IPS DF 6.9 (cell line): Measurements from ENCODE around the gene KCND3.

Experiments used
- DNase-seq: peaks from one replicate; pipeline ENCODE4 v3.0.0-alpha.2; 2013; ENCODE audit warnings: low read depth, low spot score
- H3K27ac ChIP-seq: one replicate; pipeline ENCODE4 v1.5.1; 2013; ENCODE audit warnings: low read length, control low read depth
- H3K27me3 ChIP-seq: 2 replicates; pipeline ENCODE4 v1.6.1; 2013; ENCODE audit warnings: mild to moderate bottlenecking, low read length; ENCODE audit not compliant: control insufficient read depth, insufficient read depth
- H3K36me3 ChIP-seq: 2 replicates; pipeline ENCODE4 v1.6.1; 2013; ENCODE audit warnings: low read length; ENCODE audit not compliant: control insufficient read depth, insufficient read depth
- H3K4me1 ChIP-seq: 2 replicates; pipeline ENCODE4 v1.6.1; 2013; ENCODE audit warnings: low read length; ENCODE audit not compliant: control insufficient read depth, insufficient read depth
- H3K4me3 ChIP-seq: 2 replicates; pipeline ENCODE4 v1.5.1; 2013; ENCODE audit warnings: mild to moderate bottlenecking, low read length
- H3K9me3 ChIP-seq: 2 replicates; pipeline ENCODE4 v1.6.1; 2013; ENCODE audit warnings: low read length, inconsistent platforms; ENCODE audit not compliant: control insufficient read depth, insufficient read depth
- WGBS: extraction: QIAGEN DNeasy Blood & Tissue Kit; methylation state at CpG from one replicate; pipeline ENCODE4 v1.1.7; 2013; ENCODE audit warnings: mixed read lengths, missing lambda C conversion rate; ENCODE audit not compliant: insufficient read length, insufficient coverage; 5-methylcytosine and 5-hydroxymethylcytosine counted together

Gene KCND3

DNA sequence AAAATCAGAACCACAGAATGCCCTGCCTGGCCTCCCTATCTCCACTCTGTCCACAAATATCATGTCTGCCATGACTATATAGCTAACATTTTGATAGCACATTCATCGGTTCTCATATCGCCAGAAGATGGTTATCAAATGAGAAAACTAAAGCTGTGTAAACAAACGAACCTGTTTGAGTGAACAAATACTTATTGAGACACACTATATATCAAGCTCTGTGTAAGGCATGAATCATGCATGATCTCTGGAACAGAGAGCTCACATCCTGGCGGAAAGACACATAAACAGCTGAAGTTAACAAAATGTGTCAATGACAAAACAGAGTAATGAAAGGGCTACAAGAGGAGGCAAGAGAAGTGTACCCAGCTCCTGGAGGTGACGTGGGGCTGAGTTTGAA lies 13.1 kb downstream of the KCND3 start:
- no CpG with 5 or more reads among the region's 5 CpGs for WGBS
- Histone ChIP-seq H3K9me3 (no peaks in the 10 kb centered on the region), H3K27me3 (no peaks in the 10 kb centered on the region; the same call in 1 of the 2 replicates), H3K27ac (no peak overlapping the region), H3K4me1 (no peaks in the 10 kb centered on the region; the same call in 1 of the 2 replicates), H3K36me3 (no peaks in the 10 kb centered on the region), H3K4me3 (no peak overlapping the region)
- DNase-seq = no peak

DNA sequence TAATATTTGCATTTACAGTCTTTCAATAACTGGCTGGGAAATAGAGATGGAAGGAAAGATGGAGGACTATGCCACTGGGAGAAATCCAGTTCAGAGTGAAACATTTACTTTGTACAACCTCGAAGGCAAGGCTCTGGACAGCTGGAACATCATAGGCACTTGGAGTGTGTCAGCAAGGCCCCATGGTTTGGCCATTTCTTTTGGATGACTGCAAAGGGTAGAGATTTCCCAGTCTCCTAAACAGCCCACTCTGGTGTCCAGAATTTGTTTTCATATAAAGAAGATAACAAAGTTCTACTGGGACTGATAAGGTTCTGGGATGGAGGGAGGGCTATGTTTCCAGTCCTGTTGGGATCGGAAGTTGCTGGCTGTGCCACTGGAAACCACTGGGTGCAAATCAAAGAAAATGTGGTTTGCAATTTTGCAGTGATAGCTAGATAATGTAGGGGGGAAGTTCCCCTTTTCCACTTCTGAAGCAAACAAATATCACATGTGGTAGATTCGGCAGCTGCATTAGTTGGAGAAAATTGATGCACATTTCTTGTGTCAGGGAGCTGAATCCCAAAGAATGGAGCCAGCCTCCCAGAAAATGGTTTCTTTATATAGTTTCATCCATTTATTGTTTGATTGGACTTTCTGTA lies 16.2 kb downstream of the KCND3 start:
- DNase-seq = no peak
- no CpG with 5 or more reads among the region's 3 CpGs for WGBS
- H3K4me1 ChIP-seq = no peaks in the 10 kb centered on the region
- H3K4me3 ChIP-seq = no peak overlapping the region
- no peak overlapping the region for H3K27ac ChIP-seq
- no peaks in the 10 kb centered on the region for H3K36me3 ChIP-seq
- no peaks in the 10 kb centered on the region; the same call in 1 of the 2 replicates for H3K27me3 ChIP-seq
- H3K9me3 ChIP-seq = no peaks in the 10 kb centered on the region

DNA sequence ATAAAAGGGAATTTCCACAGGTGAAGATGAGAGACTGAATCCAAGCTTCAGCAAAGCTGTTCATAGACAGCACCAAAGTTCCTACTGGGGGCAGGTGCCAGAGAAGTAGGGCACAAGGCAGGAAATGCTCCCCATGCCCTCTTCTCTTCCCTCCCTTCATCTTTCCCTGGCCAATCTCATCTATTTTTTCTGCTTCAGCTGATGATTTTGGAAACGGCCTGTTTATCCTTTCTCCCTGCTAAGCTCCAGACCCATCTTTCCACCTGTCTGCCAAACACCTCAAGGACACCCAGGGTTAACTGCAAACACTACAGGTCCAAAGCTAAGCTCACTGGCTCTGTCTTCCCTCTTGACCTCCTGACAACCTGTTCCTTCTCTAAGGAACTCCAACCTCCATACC lies 18.1 kb downstream of the KCND3 start:
- H3K36me3 ChIP-seq = no peaks in the 10 kb centered on the region
- no peaks in the 10 kb centered on the region for H3K4me1 ChIP-seq
- H3K4me3 ChIP-seq = no peak overlapping the region
- no peaks in the 10 kb centered on the region for H3K9me3 ChIP-seq
- no peak overlapping the region for H3K27ac ChIP-seq
- no peak for DNase-seq
- no CpG with 5 or more reads among the region's 1 CpG for WGBS
- H3K27me3 ChIP-seq = no peaks in the 10 kb centered on the region

DNA sequence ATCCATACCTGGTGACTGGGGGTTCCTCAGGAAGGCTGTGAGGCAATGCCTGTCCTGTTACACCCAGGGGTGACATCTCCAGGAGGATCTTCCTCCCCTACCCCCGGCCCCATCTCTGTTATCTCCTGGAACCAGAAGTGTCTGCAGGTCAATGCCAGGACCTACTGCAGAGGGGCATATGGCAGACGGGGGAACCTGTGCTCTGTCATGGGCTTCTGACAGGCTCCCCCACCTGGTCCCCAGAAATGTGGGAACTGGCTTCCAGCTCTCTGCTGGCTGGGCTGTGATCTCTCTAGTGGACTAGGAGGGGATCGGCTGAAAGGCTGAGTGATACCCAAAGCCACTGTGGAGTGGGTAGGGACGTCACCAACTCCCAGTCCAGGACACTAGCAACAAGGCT lies 21.0 kb downstream of the KCND3 start:
- Histone ChIP-seq H3K27ac (no peak overlapping the region), H3K36me3 (no peaks in the 10 kb centered on the region), H3K9me3 (no peaks in the 10 kb centered on the region), H3K4me3 (no peak overlapping the region), H3K4me1 (peaks cover 5% of the 10 kb centered on the region; the same call in 1 of the 2 replicates), H3K27me3 (no peaks in the 10 kb centered on the region)
- DNase-seq = no peak
- WGBS = no CpG with 5 or more reads among the region's 4 CpGs

DNA sequence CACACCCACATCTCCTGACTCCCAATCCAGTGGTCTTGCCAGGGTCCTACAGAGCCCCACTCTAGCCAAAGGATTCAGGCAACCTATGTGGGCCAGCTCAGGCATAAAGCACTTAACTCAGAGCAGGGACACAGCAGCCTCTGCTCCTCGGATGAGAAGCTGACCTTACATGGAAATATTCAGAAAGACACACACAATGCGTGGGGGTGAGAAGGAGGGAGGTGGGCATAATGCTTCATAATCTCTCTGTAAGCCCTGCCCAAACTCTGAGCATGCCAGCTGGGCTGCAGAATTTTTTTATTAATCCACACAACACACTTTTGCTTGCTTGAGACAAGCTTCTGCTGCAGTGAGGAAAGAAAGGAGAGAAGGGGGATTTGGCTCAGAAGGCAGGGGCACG lies 21.6 kb downstream of the KCND3 start:
- no peak for DNase-seq
- no peaks in the 10 kb centered on the region for H3K36me3 ChIP-seq
- peaks cover 5% of the 10 kb centered on the region; the same call in 1 of the 2 replicates for H3K4me1 ChIP-seq
- H3K9me3 ChIP-seq = no peaks in the 10 kb centered on the region
- H3K27ac ChIP-seq = no peak overlapping the region
- no peak overlapping the region for H3K4me3 ChIP-seq
- WGBS = no CpG with 5 or more reads among the region's 3 CpGs
- no peaks in the 10 kb centered on the region for H3K27me3 ChIP-seq

DNA sequence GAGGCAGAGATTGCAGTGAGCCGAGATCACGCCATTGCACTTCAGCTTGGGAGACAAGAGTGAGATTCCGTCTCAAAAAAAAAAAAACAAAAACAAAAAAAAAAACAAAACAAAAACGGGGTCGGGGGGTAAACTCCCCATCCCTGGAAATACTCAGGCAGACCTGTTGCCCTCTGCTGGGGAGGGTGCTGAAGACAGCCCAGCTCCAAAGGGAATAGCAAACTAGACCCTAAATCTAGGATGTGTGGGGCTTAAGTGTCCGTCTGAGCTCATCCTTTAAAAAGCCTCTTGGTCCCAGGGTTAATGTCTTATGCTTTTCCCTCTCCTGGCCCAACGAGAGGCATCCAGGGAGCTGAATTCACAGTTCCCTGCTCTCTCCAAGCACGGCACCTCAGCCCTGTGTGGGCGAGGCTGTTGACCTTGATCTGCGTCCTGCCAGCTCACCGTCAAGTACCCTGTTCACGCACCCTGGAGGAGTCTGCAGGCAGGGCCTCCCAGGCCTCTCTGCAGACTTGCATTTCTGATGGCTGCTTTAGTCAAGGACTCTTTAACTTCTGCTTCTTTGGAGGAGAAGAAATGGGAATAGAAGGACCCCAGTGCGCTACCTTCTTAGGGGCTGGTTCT lies 22.3 kb downstream of the KCND3 start:
- Histone ChIP-seq H3K27me3 (no peaks in the 10 kb centered on the region), H3K36me3 (no peaks in the 10 kb centered on the region), H3K27ac (no peak overlapping the region), H3K4me3 (no peak overlapping the region), H3K4me1 (peaks cover 5% of the 10 kb centered on the region; the same call in 1 of the 2 replicates), H3K9me3 (no peaks in the 10 kb centered on the region)
- no CpG with 5 or more reads among the region's 13 CpGs for WGBS
- no peak for DNase-seq

DNA sequence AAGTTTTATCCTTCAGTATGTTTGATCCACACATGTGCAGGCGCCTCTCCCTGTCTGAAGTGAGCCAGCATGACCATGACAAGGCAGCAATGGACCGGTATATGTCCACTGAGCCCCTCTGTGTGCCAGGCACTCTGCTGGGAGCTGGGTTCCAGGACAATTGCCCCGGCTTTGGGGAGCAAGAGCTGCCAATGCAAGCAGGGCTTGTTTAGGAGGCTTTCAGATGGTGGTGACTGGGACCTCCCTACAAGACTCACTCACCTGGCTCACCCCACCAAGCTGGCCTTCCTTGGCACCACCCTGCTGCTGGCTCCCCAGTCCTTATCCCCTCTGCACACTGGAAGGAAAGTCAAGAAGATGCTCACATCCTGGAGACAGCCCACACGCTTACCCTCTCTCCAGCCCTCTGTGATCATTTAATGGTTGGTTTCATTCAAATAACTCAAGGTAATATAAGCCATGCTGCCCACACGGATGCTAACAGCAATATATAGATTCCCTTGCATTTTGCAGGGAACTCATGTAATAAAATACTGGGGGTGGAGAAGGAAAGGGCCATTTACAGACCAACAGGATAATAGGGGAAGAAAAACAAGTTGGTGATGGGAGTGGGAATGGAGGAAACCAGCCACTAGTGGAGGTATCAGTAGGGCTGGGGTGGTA lies 23.6 kb downstream of the KCND3 start:
- WGBS = no CpG with 5 or more reads among the region's 5 CpGs
- H3K27ac ChIP-seq = no peak overlapping the region
- no peaks in the 10 kb centered on the region for H3K27me3 ChIP-seq
- H3K9me3 ChIP-seq = no peaks in the 10 kb centered on the region
- H3K4me3 ChIP-seq = no peak overlapping the region
- no peaks in the 10 kb centered on the region for H3K36me3 ChIP-seq
- DNase-seq = no peak
- peaks cover 5% of the 10 kb centered on the region; the same call in 1 of the 2 replicates for H3K4me1 ChIP-seq

DNA sequence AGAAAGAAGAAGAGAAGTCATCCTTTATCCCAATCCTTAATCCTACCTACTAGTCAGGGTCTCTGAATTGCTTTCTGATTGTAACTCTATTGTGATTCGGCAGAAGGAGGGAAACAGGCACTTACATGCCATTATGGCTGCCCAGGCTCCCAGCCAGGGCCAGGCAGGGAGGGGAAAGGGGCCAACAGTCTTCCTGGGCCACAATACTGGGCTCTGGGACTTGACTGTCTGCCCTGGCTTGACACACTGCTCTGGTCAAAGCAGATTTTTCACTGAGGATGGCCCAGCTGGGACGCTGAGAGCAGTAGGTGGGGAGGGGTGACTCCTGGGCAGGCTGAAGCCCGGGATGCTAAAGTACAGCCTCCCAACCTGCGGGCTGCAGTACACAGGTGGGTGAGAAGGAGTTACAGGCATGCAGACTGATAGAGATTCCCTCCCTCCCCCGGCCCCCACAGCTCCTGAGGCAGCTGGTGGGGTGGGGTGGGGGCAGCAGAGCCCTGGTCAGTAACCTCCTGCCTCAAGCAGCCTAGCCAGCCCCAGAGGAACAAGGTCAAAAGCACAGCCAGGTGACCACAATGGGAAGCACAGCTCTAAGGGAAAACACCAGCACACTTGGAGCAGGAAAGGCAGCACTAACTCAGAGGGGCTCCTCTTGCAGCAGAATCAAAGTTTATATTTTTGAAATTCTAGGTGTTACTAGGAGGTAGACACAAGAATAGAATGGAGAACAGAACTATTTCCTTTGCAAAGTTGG lies 25.3 kb downstream of the KCND3 start:
- Histone ChIP-seq H3K4me1 (peaks cover 5% of the 10 kb centered on the region; the same call in 1 of the 2 replicates), H3K4me3 (no peak overlapping the region), H3K27ac (no peak overlapping the region), H3K36me3 (no peaks in the 10 kb centered on the region), H3K27me3 (no peaks in the 10 kb centered on the region), H3K9me3 (no peaks in the 10 kb centered on the region)
- no CpG with 5 or more reads among the region's 5 CpGs for WGBS
- no peak for DNase-seq

DNA sequence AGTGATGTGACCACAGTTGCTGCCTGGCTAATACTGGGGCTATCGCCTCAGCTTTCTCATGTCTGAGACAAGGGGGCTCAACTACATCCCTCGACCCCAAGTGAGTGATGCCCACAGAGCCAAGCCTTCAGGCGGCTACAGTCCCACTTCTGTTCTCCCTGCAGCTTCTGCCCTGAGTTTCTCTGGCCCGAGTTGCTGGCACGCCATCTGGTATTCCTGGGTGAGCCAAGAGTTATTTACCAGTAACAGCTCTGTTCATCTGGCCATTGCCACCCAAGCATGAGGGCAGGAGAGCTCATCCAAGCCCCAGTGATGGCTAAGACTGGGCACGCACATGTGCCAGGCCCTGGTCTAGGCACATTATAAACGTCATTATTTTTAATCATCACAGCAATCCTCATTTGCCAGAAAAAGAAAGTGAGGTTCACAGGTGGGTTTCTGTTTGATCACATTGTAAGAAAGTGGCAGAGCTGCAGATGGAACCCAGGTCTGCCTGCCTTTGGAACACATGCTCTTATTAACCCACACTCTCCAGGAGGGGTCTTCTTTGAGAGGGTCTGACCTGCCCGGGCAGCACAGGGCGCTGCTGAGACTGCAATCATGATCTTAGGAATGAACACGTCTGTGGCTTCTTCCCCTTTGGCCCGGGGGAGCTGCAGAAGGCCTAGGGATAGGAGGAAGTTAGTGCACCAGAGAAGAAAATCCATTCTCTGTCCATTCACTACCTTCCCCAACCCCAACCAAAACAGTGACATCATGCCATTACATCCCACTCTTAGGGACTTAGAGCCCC lies 27.5 kb downstream of the KCND3 start:
- no peaks in the 10 kb centered on the region for H3K27me3 ChIP-seq
- no CpG with 5 or more reads among the region's 11 CpGs for WGBS

DNA sequence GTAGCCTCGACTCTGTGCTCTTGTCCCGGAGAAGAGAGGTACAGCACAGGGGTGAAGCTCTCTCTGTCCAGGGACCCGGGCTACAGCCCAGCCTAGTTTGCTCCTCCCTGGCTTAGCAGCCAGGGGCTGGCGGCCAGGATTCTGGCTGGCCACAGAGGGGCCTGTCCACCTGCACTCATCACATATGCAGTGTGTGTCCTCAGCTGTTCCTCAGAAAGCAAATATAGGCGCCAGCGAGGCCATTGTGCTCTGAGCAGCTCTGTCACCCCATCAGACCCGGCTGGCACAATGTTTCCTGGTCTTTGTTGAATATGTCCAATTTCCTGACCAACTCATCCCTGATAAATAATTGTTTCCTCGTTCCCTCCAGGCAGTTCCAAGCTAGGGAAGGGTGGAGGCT lies 28.5 kb downstream of the KCND3 start:
- DNase-seq = no peak
- Histone ChIP-seq H3K36me3 (no peaks in the 10 kb centered on the region), H3K27ac (no peak overlapping the region), H3K27me3 (no peaks in the 10 kb centered on the region), H3K9me3 (no peaks in the 10 kb centered on the region), H3K4me3 (no peak overlapping the region), H3K4me1 (peaks cover 5% of the 10 kb centered on the region; the same call in 1 of the 2 replicates)
- WGBS = no CpG with 5 or more reads among the region's 8 CpGs

More for the DNA sequence above, 27.5 kb downstream of the KCND3 start:
- peaks cover 5% of the 10 kb centered on the region; the same call in 1 of the 2 replicates for H3K4me1 ChIP-seq
- H3K36me3 ChIP-seq = no peaks in the 10 kb centered on the region
- H3K9me3 ChIP-seq = no peaks in the 10 kb centered on the region
- no peak overlapping the region for H3K4me3 ChIP-seq
- H3K27ac ChIP-seq = no peak overlapping the region
- no peak for DNase-seq
